IMR-90 (cell line): Measurements from ENCODE around the gene ABR.

Experiments used
- POLR2A ChIP-seq: IDR thresholded peaks from 2 replicates; pipeline ENCODE4 v1.6.1; 2012; ENCODE audit warnings: mild to moderate bottlenecking, low read depth, low read length
- RCOR1 ChIP-seq: IDR thresholded peaks from 2 replicates; pipeline ENCODE4 v1.6.1; 2012; ENCODE audit warnings: mild to moderate bottlenecking, low read length, improper control_type of control experiment; ENCODE audit not compliant: insufficient replicate concordance
- TF ChIP-seq, protein P1 (sequence below): conservative IDR thresholded peaks from 2 replicates; pipeline ENCODE4 v1.5.1; 2012; ENCODE audit warnings: mild to moderate bottlenecking, low read depth, low read length, improper control_type of control experiment
- TF ChIP-seq, protein P2 (sequence below): fragments of 150-350 bp; IDR thresholded peaks from 2 replicates; pipeline ENCODE4 v1.6.1; 2017; ENCODE audit warnings: mild to moderate bottlenecking, antibody characterized with exemption, low read length, low read depth

DNA sequence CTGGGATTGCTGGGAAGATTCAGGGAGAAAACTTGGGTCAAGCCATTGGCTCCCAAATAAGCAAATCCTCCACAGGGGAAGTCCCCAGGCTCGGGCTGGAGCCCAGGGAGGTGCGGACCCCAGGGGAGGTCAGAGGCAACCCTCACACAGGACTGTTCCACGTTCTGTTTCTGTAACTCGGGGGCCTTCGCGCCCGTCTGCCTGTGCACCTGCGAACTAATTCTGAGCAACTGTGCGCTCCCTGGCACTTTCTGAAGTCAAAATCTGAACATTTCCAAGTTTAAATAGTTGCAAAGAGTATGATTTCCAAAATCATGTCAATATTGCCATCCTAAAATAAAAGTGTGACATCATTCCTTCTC lies 166.1 kb downstream of the ABR start:
- TF ChIP-seq RCOR1 (no peak), POLR2A (no peak)
- TF ChIP-seq, protein P1, sequence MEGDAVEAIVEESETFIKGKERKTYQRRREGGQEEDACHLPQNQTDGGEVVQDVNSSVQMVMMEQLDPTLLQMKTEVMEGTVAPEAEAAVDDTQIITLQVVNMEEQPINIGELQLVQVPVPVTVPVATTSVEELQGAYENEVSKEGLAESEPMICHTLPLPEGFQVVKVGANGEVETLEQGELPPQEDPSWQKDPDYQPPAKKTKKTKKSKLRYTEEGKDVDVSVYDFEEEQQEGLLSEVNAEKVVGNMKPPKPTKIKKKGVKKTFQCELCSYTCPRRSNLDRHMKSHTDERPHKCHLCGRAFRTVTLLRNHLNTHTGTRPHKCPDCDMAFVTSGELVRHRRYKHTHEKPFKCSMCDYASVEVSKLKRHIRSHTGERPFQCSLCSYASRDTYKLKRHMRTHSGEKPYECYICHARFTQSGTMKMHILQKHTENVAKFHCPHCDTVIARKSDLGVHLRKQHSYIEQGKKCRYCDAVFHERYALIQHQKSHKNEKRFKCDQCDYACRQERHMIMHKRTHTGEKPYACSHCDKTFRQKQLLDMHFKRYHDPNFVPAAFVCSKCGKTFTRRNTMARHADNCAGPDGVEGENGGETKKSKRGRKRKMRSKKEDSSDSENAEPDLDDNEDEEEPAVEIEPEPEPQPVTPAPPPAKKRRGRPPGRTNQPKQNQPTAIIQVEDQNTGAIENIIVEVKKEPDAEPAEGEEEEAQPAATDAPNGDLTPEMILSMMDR = no peak
- TF ChIP-seq, protein P2, sequence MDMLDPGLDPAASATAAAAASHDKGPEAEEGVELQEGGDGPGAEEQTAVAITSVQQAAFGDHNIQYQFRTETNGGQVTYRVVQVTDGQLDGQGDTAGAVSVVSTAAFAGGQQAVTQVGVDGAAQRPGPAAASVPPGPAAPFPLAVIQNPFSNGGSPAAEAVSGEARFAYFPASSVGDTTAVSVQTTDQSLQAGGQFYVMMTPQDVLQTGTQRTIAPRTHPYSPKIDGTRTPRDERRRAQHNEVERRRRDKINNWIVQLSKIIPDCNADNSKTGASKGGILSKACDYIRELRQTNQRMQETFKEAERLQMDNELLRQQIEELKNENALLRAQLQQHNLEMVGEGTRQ = no peak
